DND-41 (cell line): Measurements from ENCODE around the gene FTH1.

Experiments used
- ATAC-seq: fragments of 200-7000 bp; cut with Tn5 transposase; 3 replicates; pipeline ENCODE4 v1.9.1; 2021; ENCODE audit warnings: low read depth; ENCODE audit not compliant: insufficient read depth
- DNase-seq: peaks from one replicate; pipeline ENCODE4 v3.0.0-alpha.2; 2020
- H2AFZ ChIP-seq: 2 replicates; pipeline ENCODE4 v1.6.0; 2012; ENCODE audit warnings: low read depth, low read length
- H3K27ac ChIP-seq: 2 replicates; pipeline ENCODE4 v1.5.1; 2012; ENCODE audit warnings: low read length, inconsistent platforms
- H3K27me3 ChIP-seq: fragments of 200-600 bp; sonication (generic); 2 replicates; pipeline ENCODE4 v1.6.0; 2012; ENCODE audit warnings: low read length, mild to moderate bottlenecking, inconsistent platforms; ENCODE audit not compliant: insufficient read depth, poor library complexity
- H3K36me3 ChIP-seq: 2 replicates; pipeline ENCODE4 v1.5.1; 2012; ENCODE audit warnings: low read length, inconsistent platforms; ENCODE audit not compliant: insufficient read depth
- H3K4me1 ChIP-seq: 2 replicates; pipeline ENCODE4 v1.5.1; 2012; ENCODE audit warnings: mild to moderate bottlenecking, low read length; ENCODE audit not compliant: insufficient read depth
- H3K4me2 ChIP-seq: 2 replicates; pipeline ENCODE4 v1.6.0; 2012; ENCODE audit warnings: mild to moderate bottlenecking, moderate library complexity, low read length, inconsistent platforms; ENCODE audit not compliant: insufficient read depth
- H3K4me3 ChIP-seq, 2 experiments: fragments of 200-600 bp in 1 of 2; shearing (Covaris generic) in 1 of 2; 2 replicates each; pipeline ENCODE4 v1.5.1; 2012 to 2016; ENCODE audit warnings: inconsistent platforms in 2 of 2, low read length in 2 of 2, mild to moderate bottlenecking in 2 of 2, low read depth in 1 of 2, moderate library complexity in 1 of 2
- H3K79me2 ChIP-seq: 2 replicates; pipeline ENCODE4 v1.6.0; 2012; ENCODE audit warnings: low read length, inconsistent platforms; ENCODE audit not compliant: insufficient read depth
- H3K9ac ChIP-seq: 2 replicates; pipeline ENCODE4 v1.6.0; 2012; ENCODE audit warnings: low read depth, mild to moderate bottlenecking, inconsistent platforms, low read length, moderate library complexity
- H3K9me3 ChIP-seq: 2 replicates; pipeline ENCODE4 v1.5.1; 2012; ENCODE audit warnings: low read length, moderate library complexity, mild to moderate bottlenecking, inconsistent platforms; ENCODE audit not compliant: insufficient read depth, severe bottlenecking
- H4K20me1 ChIP-seq: 2 replicates; pipeline ENCODE4 v1.6.0; 2012; ENCODE audit warnings: low read length; ENCODE audit not compliant: insufficient read depth
- CTCF ChIP-seq: IDR thresholded peaks from 2 replicates; pipeline ENCODE4 v1.5.1; 2012; ENCODE audit warnings: borderline replicate concordance, low read length, moderate library complexity, mild to moderate bottlenecking; ENCODE audit not compliant: poor library complexity, severe bottlenecking; ENCODE audit errors: extremely low read depth
- EZH2 ChIP-seq: IDR thresholded peaks from 3 replicates; pipeline ENCODE4 v1.6.1; 2012; ENCODE audit warnings: borderline replicate concordance, low read depth, mild to moderate bottlenecking, moderate library complexity, low read length, inconsistent platforms; ENCODE audit not compliant: severe bottlenecking

FTH1 gene

GRCh38 chr11:61959678-61960077 is 7.8 kb downstream of the FTH1 start:
- Histone ChIP-seq H2AFZ (no peak overlapping the region), H3K36me3 (peaks cover 11% of the 10 kb centered on the region), H3K9ac (no peak overlapping the region), H3K4me1 (no peaks in the 10 kb centered on the region), H3K4me2 (no peak overlapping the region), H3K27me3 (no peaks in the 10 kb centered on the region), H3K9me3 (no peaks in the 10 kb centered on the region), H3K27ac (no peak overlapping the region), H3K79me2 (no peaks in the 10 kb centered on the region), H4K20me1 (peaks cover under 1% of the 10 kb centered on the region; the same call in 1 of the 2 replicates), H3K4me3 (no peak overlapping the region)
- ATAC-seq, result no peak
- no peak for TF ChIP-seq EZH2
- TF ChIP-seq CTCF, result no peak
- DNase-seq, result no peak

DNA sequence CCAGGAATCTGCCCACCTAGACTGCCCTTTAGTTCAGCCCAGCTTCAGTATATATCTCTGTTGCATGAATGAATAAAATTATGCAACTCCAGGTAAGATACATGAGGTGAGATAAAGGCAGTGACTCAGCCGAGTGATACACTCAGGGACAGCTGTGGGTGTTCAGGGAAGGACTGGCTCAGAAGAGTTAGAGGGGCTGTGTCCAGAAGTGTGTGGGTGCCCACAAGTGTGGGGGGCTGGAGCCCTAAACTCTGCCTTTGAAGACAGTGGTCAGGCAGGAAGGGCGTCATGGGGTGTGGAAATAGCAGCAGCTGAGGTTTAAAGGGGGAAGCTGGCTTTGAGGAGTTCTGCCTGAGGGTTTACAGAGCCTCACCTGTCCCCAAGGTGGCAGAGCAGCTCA is 8.3 kb downstream of the FTH1 start:
- DNase-seq, result no peak
- Histone ChIP-seq H3K9me3 (no peaks in the 10 kb centered on the region), H3K4me2 (no peak overlapping the region), H4K20me1 (no peaks in the 10 kb centered on the region), H3K36me3 (peaks cover 8% of the 10 kb centered on the region; the same call in 1 of the 2 replicates), H3K27me3 (no peaks in the 10 kb centered on the region), H2AFZ (no peak overlapping the region), H3K9ac (no peak overlapping the region), H3K27ac (no peak overlapping the region), H3K4me3 (no peak overlapping the region), H3K4me1 (no peaks in the 10 kb centered on the region), H3K79me2 (no peaks in the 10 kb centered on the region)
- TF ChIP-seq CTCF (no peak), EZH2 (no peak)
- no peak for ATAC-seq

GRCh38 chr11:61958590-61958989 is 8.8 kb downstream of the FTH1 start:
- Histone ChIP-seq H3K27ac (no peak overlapping the region), H3K9me3 (no peaks in the 10 kb centered on the region), H3K36me3 (peaks cover 3% of the 10 kb centered on the region; the same call in 1 of the 2 replicates), H3K4me3 (no peak overlapping the region), H3K79me2 (no peaks in the 10 kb centered on the region), H3K4me1 (no peaks in the 10 kb centered on the region), H3K27me3 (no peaks in the 10 kb centered on the region), H4K20me1 (no peaks in the 10 kb centered on the region), H3K4me2 (no peak overlapping the region), H2AFZ (no peak overlapping the region), H3K9ac (no peak overlapping the region)
- DNase-seq, result no peak
- ATAC-seq, result no peak
- TF ChIP-seq EZH2 (no peak), CTCF (no peak)
